ENCODE data around the gene ACAD10.

ACAD10 gene

GRCh38 chr12:111693818-111694217 lies 8.0 kb downstream of the ACAD10 start:
- TF ChIP-seq FOXP2 (optimal IDR thresholded peaks at IDR 0.05; ENCODE audit: borderline replicate concordance, extremely low read depth, extremely low read length, insufficient read depth), result no peak
- TF ChIP-seq TAF1 (IDR thresholded peaks at IDR 0.05; ENCODE audit: borderline replicate concordance, insufficient read depth, low read length), result no peak
- TF ChIP-seq POLR2AphosphoS5 (IDR thresholded peaks at IDR 0.05; ENCODE audit: low read depth, low read length), result no peak
- TF ChIP-seq SIN3A (IDR thresholded peaks at IDR 0.05; ENCODE audit: borderline replicate concordance, insufficient read depth, low read length), result no peak
- TF ChIP-seq, protein P1, sequence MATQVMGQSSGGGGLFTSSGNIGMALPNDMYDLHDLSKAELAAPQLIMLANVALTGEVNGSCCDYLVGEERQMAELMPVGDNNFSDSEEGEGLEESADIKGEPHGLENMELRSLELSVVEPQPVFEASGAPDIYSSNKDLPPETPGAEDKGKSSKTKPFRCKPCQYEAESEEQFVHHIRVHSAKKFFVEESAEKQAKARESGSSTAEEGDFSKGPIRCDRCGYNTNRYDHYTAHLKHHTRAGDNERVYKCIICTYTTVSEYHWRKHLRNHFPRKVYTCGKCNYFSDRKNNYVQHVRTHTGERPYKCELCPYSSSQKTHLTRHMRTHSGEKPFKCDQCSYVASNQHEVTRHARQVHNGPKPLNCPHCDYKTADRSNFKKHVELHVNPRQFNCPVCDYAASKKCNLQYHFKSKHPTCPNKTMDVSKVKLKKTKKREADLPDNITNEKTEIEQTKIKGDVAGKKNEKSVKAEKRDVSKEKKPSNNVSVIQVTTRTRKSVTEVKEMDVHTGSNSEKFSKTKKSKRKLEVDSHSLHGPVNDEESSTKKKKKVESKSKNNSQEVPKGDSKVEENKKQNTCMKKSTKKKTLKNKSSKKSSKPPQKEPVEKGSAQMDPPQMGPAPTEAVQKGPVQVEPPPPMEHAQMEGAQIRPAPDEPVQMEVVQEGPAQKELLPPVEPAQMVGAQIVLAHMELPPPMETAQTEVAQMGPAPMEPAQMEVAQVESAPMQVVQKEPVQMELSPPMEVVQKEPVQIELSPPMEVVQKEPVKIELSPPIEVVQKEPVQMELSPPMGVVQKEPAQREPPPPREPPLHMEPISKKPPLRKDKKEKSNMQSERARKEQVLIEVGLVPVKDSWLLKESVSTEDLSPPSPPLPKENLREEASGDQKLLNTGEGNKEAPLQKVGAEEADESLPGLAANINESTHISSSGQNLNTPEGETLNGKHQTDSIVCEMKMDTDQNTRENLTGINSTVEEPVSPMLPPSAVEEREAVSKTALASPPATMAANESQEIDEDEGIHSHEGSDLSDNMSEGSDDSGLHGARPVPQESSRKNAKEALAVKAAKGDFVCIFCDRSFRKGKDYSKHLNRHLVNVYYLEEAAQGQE (IDR thresholded peaks at IDR 0.05; ENCODE audit: insufficient read depth in 1 of 2, low read depth in 2 of 2, low read length in 2 of 2), result no peak

DNA sequence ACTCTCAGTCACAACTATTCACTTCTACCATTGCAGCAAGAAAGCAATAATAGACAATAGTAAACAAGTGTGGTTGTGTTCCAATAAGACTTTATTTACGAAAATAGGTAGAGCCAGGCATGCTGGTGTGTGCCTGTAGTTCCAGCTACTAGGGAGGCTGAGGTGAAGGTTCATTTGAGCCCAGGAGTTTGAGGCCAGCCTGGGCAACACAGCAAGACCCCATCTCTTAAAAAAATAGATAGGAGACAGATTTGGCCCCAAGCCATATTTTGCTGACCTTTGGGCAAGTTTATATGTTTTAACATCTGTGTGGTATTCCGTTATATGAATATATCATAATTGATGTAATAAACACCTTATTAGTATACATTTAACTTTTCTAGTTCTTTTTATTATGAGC lies 14.1 kb downstream of the ACAD10 start:
- no peak for TF ChIP-seq FOXP2 (optimal IDR thresholded peaks at IDR 0.05; ENCODE audit: borderline replicate concordance, extremely low read depth, extremely low read length, insufficient read depth)

DNA sequence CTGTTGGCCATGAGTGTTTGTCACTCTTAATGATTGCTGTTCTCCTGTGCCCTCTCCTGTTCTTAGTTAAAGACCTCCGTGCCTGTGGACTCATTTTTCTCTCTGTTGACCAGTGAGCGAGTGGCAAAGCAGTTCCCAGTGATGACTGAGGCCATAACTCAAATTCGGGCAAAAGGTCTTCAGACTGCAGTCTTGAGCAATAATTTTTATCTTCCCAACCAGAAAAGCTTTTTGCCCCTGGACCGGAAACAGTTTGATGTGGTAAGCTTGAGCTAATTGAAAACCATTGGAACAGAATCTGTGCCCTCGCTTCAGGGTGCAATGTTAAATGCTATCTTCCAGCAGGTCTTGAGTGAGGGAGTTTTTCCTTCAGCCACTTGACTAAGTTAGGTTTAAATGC lies 19.8 kb downstream of the ACAD10 start:
- no peak for TF ChIP-seq FOXP2 (optimal IDR thresholded peaks at IDR 0.05; ENCODE audit: borderline replicate concordance, extremely low read depth, extremely low read length, insufficient read depth)
- TF ChIP-seq SIN3A (IDR thresholded peaks at IDR 0.05; ENCODE audit: borderline replicate concordance, insufficient read depth, low read length), result no peak
- TF ChIP-seq, protein P1 (IDR thresholded peaks at IDR 0.05; ENCODE audit: insufficient read depth in 1 of 2, low read depth in 2 of 2, low read length in 2 of 2), result no peak
- no peak for TF ChIP-seq TAF1 (IDR thresholded peaks at IDR 0.05; ENCODE audit: borderline replicate concordance, insufficient read depth, low read length)
- no peak for TF ChIP-seq POLR2AphosphoS5 (IDR thresholded peaks at IDR 0.05; ENCODE audit: low read depth, low read length)

DNA sequence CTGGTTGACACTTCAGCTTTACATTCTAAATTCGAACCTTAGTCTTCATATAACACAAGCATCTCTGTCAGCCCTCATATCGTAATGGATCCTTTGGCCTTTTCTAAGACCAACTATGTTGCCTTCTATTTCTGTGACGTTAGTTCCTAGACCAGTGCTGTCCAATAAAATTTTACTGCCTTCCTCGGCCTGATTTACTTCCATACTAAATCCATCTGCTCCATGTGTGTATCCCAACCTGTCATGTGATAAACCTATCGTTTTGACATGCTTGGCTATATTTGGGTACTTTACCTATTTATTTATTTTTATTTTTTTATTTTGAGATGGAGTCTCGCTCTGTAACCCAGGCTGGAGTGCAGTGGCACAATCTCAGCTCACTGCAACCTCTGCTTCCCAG lies 20.3 kb downstream of the ACAD10 start:
- no peak for TF ChIP-seq TAF1 (IDR thresholded peaks at IDR 0.05; ENCODE audit: borderline replicate concordance, insufficient read depth, low read length)
- TF ChIP-seq SIN3A (IDR thresholded peaks at IDR 0.05; ENCODE audit: borderline replicate concordance, insufficient read depth, low read length), result no peak

DNA sequence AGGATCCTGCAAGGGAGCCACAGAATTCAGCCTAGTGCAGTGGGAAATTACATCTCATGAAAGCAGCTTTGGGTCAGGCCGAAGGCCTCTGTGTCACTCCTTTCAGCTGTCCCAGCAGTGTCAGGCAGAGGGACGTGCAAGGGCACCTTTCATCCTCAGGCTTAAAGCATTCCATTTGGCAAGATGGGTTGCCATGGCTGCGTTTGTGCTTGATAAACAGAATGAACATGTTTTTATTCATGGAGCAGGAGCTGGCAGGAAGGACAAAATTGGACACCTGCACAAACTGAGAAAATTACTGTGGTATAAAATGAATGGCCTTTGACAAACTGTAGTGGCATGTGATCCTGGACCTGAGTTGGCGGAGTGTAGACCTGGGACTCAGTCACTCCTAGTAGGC lies 29.4 kb downstream of the ACAD10 start:
- TF ChIP-seq POLR2AphosphoS5 (IDR thresholded peaks at IDR 0.05; ENCODE audit: low read depth, low read length) (no peak), TAF1 (IDR thresholded peaks at IDR 0.05; ENCODE audit: borderline replicate concordance, insufficient read depth, low read length) (no peak)
- TF ChIP-seq, protein P1 (IDR thresholded peaks at IDR 0.05; ENCODE audit: insufficient read depth in 1 of 2, low read depth in 2 of 2, low read length in 2 of 2), result no peak

DNA sequence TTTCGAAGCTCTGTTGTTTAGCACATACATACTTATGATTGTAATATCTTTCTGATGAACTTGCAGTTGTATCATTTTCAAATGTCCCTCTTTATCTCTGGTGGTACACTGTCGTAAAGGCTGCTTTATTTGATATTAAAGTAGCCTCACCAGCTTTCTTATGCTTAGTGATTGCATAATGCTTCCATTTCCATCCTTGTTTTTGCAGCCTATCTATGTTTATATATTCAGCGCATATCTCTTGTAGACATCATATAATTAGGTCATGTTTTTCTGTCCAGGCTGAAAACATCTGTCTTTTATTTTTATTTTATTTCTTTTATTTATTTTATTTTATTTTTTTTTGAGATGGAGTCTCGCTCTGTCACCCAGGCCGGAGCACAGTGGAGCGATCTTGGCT lies 34.6 kb downstream of the ACAD10 start:
- no peak for TF ChIP-seq POLR2AphosphoS5 (IDR thresholded peaks at IDR 0.05; ENCODE audit: low read depth, low read length)
- TF ChIP-seq SIN3A (IDR thresholded peaks at IDR 0.05; ENCODE audit: borderline replicate concordance, insufficient read depth, low read length), result no peak
- TF ChIP-seq TAF1 (IDR thresholded peaks at IDR 0.05; ENCODE audit: borderline replicate concordance, insufficient read depth, low read length), result no peak

- no peak for TF ChIP-seq FOXP2 (optimal IDR thresholded peaks at IDR 0.05; ENCODE audit: borderline replicate concordance, extremely low read depth, extremely low read length, insufficient read depth)
- no peak for TF ChIP-seq POLR2AphosphoS5 (IDR thresholded peaks at IDR 0.05; ENCODE audit: low read depth, low read length)
- no peak for TF ChIP-seq TAF1 (IDR thresholded peaks at IDR 0.05; ENCODE audit: borderline replicate concordance, insufficient read depth, low read length)
- no peak for TF ChIP-seq SIN3A (IDR thresholded peaks at IDR 0.05; ENCODE audit: borderline replicate concordance, insufficient read depth, low read length)
- TF ChIP-seq, protein P1 (IDR thresholded peaks at IDR 0.05; ENCODE audit: insufficient read depth in 1 of 2, low read depth in 2 of 2, low read length in 2 of 2), result no peak
Measured at GRCh38 chr12:111728795-111729194, 42.9 kb downstream of the ACAD10 start.

All from PFSK-1 (cell line).